Parathyroid adenoma (tissue), 2 donors: ENCODE results near the gene PDCD1LG2.

Source experiments
- H2AFZ ChIP-seq: fragments of 300-600 bp; sonication (generic); one replicate; pipeline ENCODE4 v1.7.0; 2017; ENCODE audit warnings: antibody characterized with exemption, mild to moderate bottlenecking
- H3K27ac ChIP-seq: fragments of 300-600 bp; sonication (generic); one replicate; pipeline ENCODE4 v1.7.0; 2017
- H3K27me3 ChIP-seq: fragments of 300-600 bp; sonication (generic); one replicate; pipeline ENCODE4 v1.7.0; 2017; ENCODE audit warnings: low read length; ENCODE audit not compliant: control insufficient read depth, insufficient read depth
- H3K36me3 ChIP-seq: fragments of 300-600 bp; sonication (generic); one replicate; pipeline ENCODE4 v1.7.0; 2017; ENCODE audit warnings: low read length; ENCODE audit not compliant: control insufficient read depth, insufficient read depth
- H3K4me1 ChIP-seq: fragments of 300-600 bp; sonication (generic); one replicate; pipeline ENCODE4 v1.7.0; 2017; ENCODE audit warnings: control low read depth
- H3K4me2 ChIP-seq: fragments of 300-600 bp; sonication (generic); one replicate; pipeline ENCODE4 v1.7.0; 2017; ENCODE audit warnings: low read length
- H3K4me3 ChIP-seq: fragments of 300-600 bp; sonication (generic); one replicate; pipeline ENCODE4 v1.7.0; 2017; ENCODE audit warnings: low read depth, low read length
- H3K79me2 ChIP-seq: fragments of 300-600 bp; sonication (generic); one replicate; pipeline ENCODE4 v1.7.0; 2017; ENCODE audit warnings: control low read depth
- H3K9ac ChIP-seq: fragments of 300-600 bp; sonication (generic); one replicate; pipeline ENCODE4 v1.7.0; 2017; ENCODE audit warnings: mild to moderate bottlenecking
- H3K9me3 ChIP-seq: fragments of 300-600 bp; sonication (generic); one replicate; pipeline ENCODE4 v1.7.0; 2017; ENCODE audit warnings: low read length; ENCODE audit not compliant: control insufficient read depth
- TF ChIP-seq, protein P1 (sequence below): fragments of 300-600 bp; sonication (generic); IDR thresholded peaks from one replicate; pipeline ENCODE4 v1.7.0; 2017; ENCODE audit warnings: antibody characterized with exemption, mild to moderate bottlenecking
- donor health status: primary hyperparathyroidism.

Gene PDCD1LG2

DNA sequence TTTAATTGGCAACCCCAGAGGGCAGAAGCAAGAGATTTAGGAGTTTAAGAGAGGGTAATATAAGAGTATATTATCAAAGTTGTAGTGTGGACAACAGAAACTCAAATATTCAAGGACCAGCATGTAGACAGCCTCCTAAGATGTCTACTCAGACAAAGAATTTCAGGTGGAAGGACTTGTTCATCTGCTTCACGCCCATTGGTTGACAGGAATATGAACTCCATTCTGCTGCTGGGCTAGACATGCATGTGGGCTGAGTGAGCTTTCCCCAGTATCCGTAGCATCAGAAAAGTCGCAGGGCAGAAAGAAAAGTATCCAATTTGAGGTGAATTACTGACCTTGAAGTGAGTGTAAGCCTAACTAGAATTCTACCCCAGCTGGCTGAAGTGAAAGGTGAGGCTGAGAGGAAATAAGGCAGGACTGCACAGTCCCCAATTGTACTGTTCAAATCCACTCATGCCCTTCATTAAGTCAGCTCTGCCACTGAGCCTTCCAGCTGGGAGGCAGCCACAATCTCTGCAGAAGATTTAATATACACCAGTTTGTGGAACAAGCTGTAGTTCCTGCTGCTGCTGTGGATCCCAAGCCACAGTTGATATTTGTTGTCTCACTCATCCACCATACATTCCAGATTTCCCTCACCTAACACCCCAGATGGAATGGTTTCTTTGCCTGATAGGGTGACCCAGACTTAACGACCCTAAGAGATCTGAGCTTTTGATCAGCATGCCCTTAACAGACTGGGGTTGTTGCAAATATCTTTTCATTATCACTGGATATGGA is 41.2 kb downstream of the PDCD1LG2 start:
- no peaks in the 10 kb centered on the region for H3K9me3 ChIP-seq
- no peak overlapping the region for H3K4me2 ChIP-seq
- H3K4me3 ChIP-seq, result no peak overlapping the region
- H3K27ac ChIP-seq, result peak overlapping the region; percentile 82
- no peaks in the 10 kb centered on the region for H3K27me3 ChIP-seq
- no peaks in the 10 kb centered on the region for H3K79me2 ChIP-seq
- H3K4me1 ChIP-seq, result peaks cover 25% of the 10 kb centered on the region
- no peaks in the 10 kb centered on the region for H3K36me3 ChIP-seq
- TF ChIP-seq, protein P1, sequence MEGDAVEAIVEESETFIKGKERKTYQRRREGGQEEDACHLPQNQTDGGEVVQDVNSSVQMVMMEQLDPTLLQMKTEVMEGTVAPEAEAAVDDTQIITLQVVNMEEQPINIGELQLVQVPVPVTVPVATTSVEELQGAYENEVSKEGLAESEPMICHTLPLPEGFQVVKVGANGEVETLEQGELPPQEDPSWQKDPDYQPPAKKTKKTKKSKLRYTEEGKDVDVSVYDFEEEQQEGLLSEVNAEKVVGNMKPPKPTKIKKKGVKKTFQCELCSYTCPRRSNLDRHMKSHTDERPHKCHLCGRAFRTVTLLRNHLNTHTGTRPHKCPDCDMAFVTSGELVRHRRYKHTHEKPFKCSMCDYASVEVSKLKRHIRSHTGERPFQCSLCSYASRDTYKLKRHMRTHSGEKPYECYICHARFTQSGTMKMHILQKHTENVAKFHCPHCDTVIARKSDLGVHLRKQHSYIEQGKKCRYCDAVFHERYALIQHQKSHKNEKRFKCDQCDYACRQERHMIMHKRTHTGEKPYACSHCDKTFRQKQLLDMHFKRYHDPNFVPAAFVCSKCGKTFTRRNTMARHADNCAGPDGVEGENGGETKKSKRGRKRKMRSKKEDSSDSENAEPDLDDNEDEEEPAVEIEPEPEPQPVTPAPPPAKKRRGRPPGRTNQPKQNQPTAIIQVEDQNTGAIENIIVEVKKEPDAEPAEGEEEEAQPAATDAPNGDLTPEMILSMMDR, result no peak
- no peak overlapping the region for H3K9ac ChIP-seq
- peak overlapping the region; percentile 64 for H2AFZ ChIP-seq

GRCh38 chr9:5552301-5552700 is 42.0 kb downstream of the PDCD1LG2 start:
- Histone ChIP-seq H3K36me3 (no peaks in the 10 kb centered on the region), H3K9ac (no peak overlapping the region), H3K27ac (peak overlapping the region; percentile 82), H3K9me3 (no peaks in the 10 kb centered on the region), H3K4me2 (no peak overlapping the region), H3K27me3 (no peaks in the 10 kb centered on the region), H2AFZ (peak overlapping the region; percentile 64), H3K4me3 (no peak overlapping the region), H3K4me1 (peaks cover 25% of the 10 kb centered on the region), H3K79me2 (no peaks in the 10 kb centered on the region)
- TF ChIP-seq, protein P1, result no peak

GRCh38 chr9:5553211-5553610 is 42.9 kb downstream of the PDCD1LG2 start:
- TF ChIP-seq, protein P1, result no peak
- peaks cover 25% of the 10 kb centered on the region for H3K4me1 ChIP-seq
- no peak overlapping the region for H3K9ac ChIP-seq
- H3K27ac ChIP-seq, result no peak overlapping the region
- no peaks in the 10 kb centered on the region for H3K36me3 ChIP-seq
- no peaks in the 10 kb centered on the region for H3K79me2 ChIP-seq
- H3K27me3 ChIP-seq, result no peaks in the 10 kb centered on the region
- H3K4me2 ChIP-seq, result no peak overlapping the region
- H3K4me3 ChIP-seq, result no peak overlapping the region
- H3K9me3 ChIP-seq, result no peaks in the 10 kb centered on the region
- H2AFZ ChIP-seq, result no peak overlapping the region

DNA sequence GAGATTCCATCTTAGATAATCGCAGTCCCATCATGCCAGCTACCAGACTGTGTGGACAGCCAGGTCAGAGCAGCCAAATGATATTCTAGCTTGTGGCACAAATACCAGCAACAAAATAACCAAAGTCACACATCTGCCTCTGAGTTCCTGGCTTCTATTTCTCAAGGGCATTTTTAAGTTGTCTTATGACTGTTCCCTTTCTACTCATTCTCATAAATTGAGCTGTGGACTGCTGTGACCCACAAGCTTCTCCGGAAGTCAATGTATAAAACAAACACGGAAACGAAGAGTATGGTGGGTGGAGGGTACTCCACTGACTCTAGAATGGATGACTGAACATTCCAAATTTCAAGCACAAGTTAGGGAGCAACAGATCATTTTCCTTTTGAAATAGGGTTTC is 43.9 kb downstream of the PDCD1LG2 start:
- TF ChIP-seq, protein P1, result no peak
- Histone ChIP-seq H3K79me2 (no peaks in the 10 kb centered on the region), H3K4me3 (no peak overlapping the region), H3K9ac (no peak overlapping the region), H3K4me1 (peaks cover 25% of the 10 kb centered on the region), H3K27me3 (no peaks in the 10 kb centered on the region), H3K36me3 (no peaks in the 10 kb centered on the region), H2AFZ (no peak overlapping the region), H3K9me3 (no peaks in the 10 kb centered on the region), H3K27ac (no peak overlapping the region), H3K4me2 (no peak overlapping the region)
